ENCODE measurements around the gene CD247.

DNA sequence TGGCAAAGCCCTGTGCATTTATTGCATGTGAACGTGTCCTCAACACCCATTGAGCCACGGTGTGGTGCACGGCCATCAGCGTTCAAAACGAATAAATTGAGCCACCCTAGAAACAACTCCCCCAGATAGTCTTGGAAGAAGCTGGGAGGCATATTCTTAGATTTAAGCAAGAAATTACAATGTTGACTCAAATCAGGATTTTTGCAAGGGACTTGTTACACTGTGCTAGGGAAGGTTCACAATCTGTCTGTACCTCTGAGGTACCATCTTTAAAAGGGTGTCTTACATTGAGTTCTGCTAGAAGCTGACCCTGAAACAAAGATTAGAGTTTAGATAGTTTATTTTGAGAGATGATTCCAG lies 16.2 kb downstream of the CD247 start:
- TF ChIP-seq ZNF274 (IDR thresholded peaks at IDR 0.05; ENCODE audit: low read depth, low read length), result no peak
- TF ChIP-seq YY1 (IDR thresholded peaks at IDR 0.05; ENCODE audit: insufficient read depth, insufficient read length), result no peak
- no peak for TF ChIP-seq SUZ12 (IDR thresholded peaks at IDR 0.05; ENCODE audit: extremely low read depth, insufficient read depth, insufficient read length)
